OCI-LY1 (cell line): ENCODE results near the gene CELSR3.

ENCODE experiments used
- EZH2 ChIP-seq: fragments of 200-600 bp; sonication (generic), shearing (Covaris generic); IDR thresholded peaks from 2 replicates; pipeline ENCODE4 v1.8.0; 2017; ENCODE audit warnings: borderline replicate concordance, mixed run types, mild to moderate bottlenecking, antibody characterized with exemption, low read length, moderate library complexity, mixed read lengths
- TF ChIP-seq, protein P1 (sequence below): fragments of 200-600 bp; sonication (generic), shearing (Covaris generic); IDR thresholded peaks from 2 replicates; pipeline ENCODE4 v1.5.1; 2017; ENCODE audit warnings: mild to moderate bottlenecking, antibody characterized with exemption, low read length, moderate library complexity, mixed read lengths

- TF ChIP-seq EZH2, result no peak
- TF ChIP-seq, protein P1, sequence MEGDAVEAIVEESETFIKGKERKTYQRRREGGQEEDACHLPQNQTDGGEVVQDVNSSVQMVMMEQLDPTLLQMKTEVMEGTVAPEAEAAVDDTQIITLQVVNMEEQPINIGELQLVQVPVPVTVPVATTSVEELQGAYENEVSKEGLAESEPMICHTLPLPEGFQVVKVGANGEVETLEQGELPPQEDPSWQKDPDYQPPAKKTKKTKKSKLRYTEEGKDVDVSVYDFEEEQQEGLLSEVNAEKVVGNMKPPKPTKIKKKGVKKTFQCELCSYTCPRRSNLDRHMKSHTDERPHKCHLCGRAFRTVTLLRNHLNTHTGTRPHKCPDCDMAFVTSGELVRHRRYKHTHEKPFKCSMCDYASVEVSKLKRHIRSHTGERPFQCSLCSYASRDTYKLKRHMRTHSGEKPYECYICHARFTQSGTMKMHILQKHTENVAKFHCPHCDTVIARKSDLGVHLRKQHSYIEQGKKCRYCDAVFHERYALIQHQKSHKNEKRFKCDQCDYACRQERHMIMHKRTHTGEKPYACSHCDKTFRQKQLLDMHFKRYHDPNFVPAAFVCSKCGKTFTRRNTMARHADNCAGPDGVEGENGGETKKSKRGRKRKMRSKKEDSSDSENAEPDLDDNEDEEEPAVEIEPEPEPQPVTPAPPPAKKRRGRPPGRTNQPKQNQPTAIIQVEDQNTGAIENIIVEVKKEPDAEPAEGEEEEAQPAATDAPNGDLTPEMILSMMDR, result no peak
Measured at GRCh38 chr3:48688737-48689075, 26.0 kb upstream of the CELSR3 start.
